ENCODE data around the gene ACVR1C. TPM values are rescaled to one million over a fixed set of nuclear protein-coding genes. Genes with fewer than 3 reads are reported as not detected.

ACVR1C gene
- total and polyA plus RNA-seq, 2 of the 8 experiments (the other 6 are each of a cell fraction or from before 2014, with no cell fraction given) = 0.21 to 0.52 TPM

- TF ChIP-seq CBX8 (IDR thresholded peaks at IDR 0.05; ENCODE audit: borderline replicate concordance, low read depth, low read length) (no peak), CBX5 (IDR thresholded peaks at IDR 0.05; ENCODE audit: low read depth, low read length) (no peak), YY1 (IDR thresholded peaks at IDR 0.05; ENCODE audit: low read depth, low read length) (no peak)
These were observed 102.6 kb downstream of the ACVR1C start (continued) for GRCh38 chr2:157526070-157526469.

Data from H1 (cell line).